OCI-LY7 (cell line): ENCODE measurements around the gene PLXNB1. TPM values are rescaled to one million over a fixed set of nuclear protein-coding genes. Genes with fewer than 3 reads are reported as not detected.

ENCODE experiments used
- BruUV-seq: library from RNA; stranded (reverse); fragments of 400-500 nt; replicated peaks from 2 replicates; lab custom pipeline; 2021; lab: Mats Ljungman, UMichigan
- CTCF ChIA-PET: fragments of 300-600 bp; sonication (Branson Sonifier 250); formaldehyde crosslinking; loops from one replicate; lab custom pipeline; 2022; ENCODE audit warnings: antibody characterized with exemption; ENCODE audit not compliant: unreplicated experiment; lab: Charles Lee
- POLR2A ChIA-PET: fragments of 300-600 bp; sonication (Branson Sonifier 250); formaldehyde crosslinking; loops from one replicate; lab custom pipeline; 2022; ENCODE audit warnings: antibody characterized with exemption; lab: Charles Lee
- DNase-seq: peaks from one replicate; pipeline ENCODE4 v3.0.0-alpha.2; 2015; ENCODE audit warnings: low spot score
- H2AFZ ChIP-seq: fragments of 200-600 bp; sonication (generic), shearing (Covaris generic); 2 replicates; pipeline ENCODE4 v1.6.1; 2014; ENCODE audit warnings: mild to moderate bottlenecking, antibody characterized with exemption, low read length, moderate library complexity
- H3K27ac ChIP-seq: fragments of 200-600 bp; sonication (generic); 2 replicates; pipeline ENCODE4 v1.5.1; 2014; ENCODE audit warnings: mixed run types, low read depth, mild to moderate bottlenecking, moderate library complexity, low read length, inconsistent platforms; ENCODE audit not compliant: poor library complexity, severe bottlenecking
- H3K36me3 ChIP-seq: fragments of 200-600 bp; sonication (generic); 2 replicates; pipeline ENCODE4 v1.6.1; 2014; ENCODE audit warnings: mild to moderate bottlenecking, antibody characterized with exemption, low read length, moderate library complexity, mixed read lengths; ENCODE audit not compliant: insufficient read depth
- H3K4me1 ChIP-seq: fragments of 200-600 bp; sonication (generic); 2 replicates; pipeline ENCODE4 v1.5.1; 2014; ENCODE audit warnings: mild to moderate bottlenecking, low read length; ENCODE audit not compliant: insufficient read depth, poor library complexity, severe bottlenecking
- H3K4me2 ChIP-seq: fragments of 200-600 bp; sonication (generic); 2 replicates; pipeline ENCODE4 v1.6.1; 2014; ENCODE audit warnings: mild to moderate bottlenecking, low read length
- H3K4me3 ChIP-seq: fragments of 200-600 bp; sonication (generic); 2 replicates; pipeline ENCODE4 v1.5.1; 2014; ENCODE audit warnings: mild to moderate bottlenecking, low read depth, low read length; ENCODE audit not compliant: poor library complexity, severe bottlenecking
- H3K79me2 ChIP-seq: fragments of 200-600 bp; sonication (generic); 2 replicates; pipeline ENCODE4 v1.6.1; 2016; ENCODE audit warnings: low read depth, mild to moderate bottlenecking, low read length, moderate library complexity, mixed read lengths; ENCODE audit not compliant: insufficient read depth
- H3K9me2 ChIP-seq: fragments of 200-600 bp; sonication (generic); 2 replicates; pipeline ENCODE4 v1.6.1; 2016; ENCODE audit warnings: mild to moderate bottlenecking, low read length, mixed read lengths; ENCODE audit not compliant: insufficient read depth
- H3K9me3 ChIP-seq: fragments of 200-600 bp; sonication (generic); 2 replicates; pipeline ENCODE4 v1.6.1; 2014; ENCODE audit warnings: mild to moderate bottlenecking, mixed run types, low read length, mixed read lengths
- H4K20me1 ChIP-seq: fragments of 200-600 bp; sonication (generic); 2 replicates; pipeline ENCODE4 v1.6.1; 2014; ENCODE audit warnings: mild to moderate bottlenecking, antibody characterized with exemption, low read length, moderate library complexity, mixed read lengths; ENCODE audit not compliant: insufficient read depth
- CTCF ChIP-seq: fragments of 200-600 bp; sonication (generic); conservative IDR thresholded peaks from 2 replicates; pipeline ENCODE4 v1.5.1; 2014; ENCODE audit warnings: mild to moderate bottlenecking, antibody characterized with exemption, low read length, moderate library complexity, mixed read lengths
- EZH2phosphoT487 ChIP-seq: fragments of 200-600 bp; sonication (generic); IDR thresholded peaks from 2 replicates; pipeline ENCODE4 v1.6.1; 2018; ENCODE audit warnings: low read depth, borderline replicate concordance, mild to moderate bottlenecking, mixed run types, antibody characterized with exemption, low read length, moderate library complexity, mixed read lengths
- intact Hi-C: fragments of 100-400 bp; cut with micrococcal nuclease; formaldehyde crosslinking; loops from one replicate; pipeline ENCODE4 v1.10.0; 2022; ENCODE audit not compliant: unreplicated experiment
- total RNA-seq, 2 experiments: library from RNA; depleted of rRNA in 1 of 2; stranded (reverse); fragments of >200 nt in 1 of 2; shearing (Covaris generic) in 1 of 2; gene quantifications; 2 replicates each; pipeline ENCODE4 v1.2.3, GENCODE V29; 2014 to 2022

The PLXNB1 gene
- total RNA-seq, 2 experiments from 2014 or later, result 4.4 to 6.4 TPM

DNA sequence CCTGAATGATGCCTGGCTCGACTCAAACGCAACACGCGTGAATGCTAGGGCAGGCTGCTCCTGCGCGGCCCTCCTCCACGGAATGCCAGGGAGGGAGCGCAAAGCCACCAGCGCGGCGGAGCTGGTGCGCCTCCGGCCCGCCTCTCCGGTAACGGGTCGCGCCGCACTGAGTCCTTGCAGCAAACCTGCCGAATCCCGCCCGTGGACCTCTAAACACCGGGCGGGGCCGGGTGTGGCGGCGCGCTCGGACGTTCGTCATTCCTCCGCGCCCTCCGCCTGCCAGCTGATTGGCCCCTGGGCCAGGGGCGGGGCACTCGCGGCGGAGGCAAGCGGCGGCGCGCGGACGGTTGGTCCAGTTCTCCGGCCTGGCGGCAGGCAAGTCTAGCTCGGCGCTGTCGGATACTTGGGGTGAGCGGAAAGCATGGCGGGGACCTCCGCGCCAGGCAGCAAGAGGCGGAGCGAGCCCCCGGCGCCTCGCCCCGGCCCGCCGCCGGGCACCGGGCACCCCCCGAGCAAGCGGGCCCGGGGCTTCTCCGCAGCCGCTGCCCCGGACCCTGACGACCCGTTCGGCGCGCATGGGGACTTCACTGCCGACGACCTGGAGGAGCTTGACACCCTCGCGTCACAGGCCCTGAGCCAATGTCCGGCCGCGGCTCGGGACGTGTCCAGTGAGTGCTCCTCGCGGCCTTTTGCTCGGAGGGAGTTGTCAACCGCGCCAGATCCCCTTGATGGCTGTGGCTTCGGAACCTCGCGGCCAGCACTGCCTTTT is 16.7 kb upstream of the PLXNB1 start, which contains the start of gene ATRIP:
Gene ATRIP (plus strand): TSS at position 313 of the 769 bp plus-strand sequence. CDS start 109 bp downstream, at position 422.
- Histone ChIP-seq H3K4me3 (peak within 1 kb of the TSS; percentile 92), H3K9me3 (no peaks in the 10 kb centered on the region), H4K20me1 (peaks cover 6% of the 10 kb centered on the region), H3K4me2 (peak within 1 kb of the TSS; percentile 98), H3K27ac (peak within 1 kb of the TSS; percentile 43), H2AFZ (peak within 1 kb of the TSS; percentile 80), H3K9me2 (no peaks in the 10 kb centered on the region), H3K4me1 (peaks cover 30% of the 10 kb centered on the region), H3K36me3 (peaks cover 60% of the 10 kb centered on the region), H3K79me2 (peaks cover 47% of the 10 kb centered on the region)
- peak; percentile 91 for DNase-seq
- intact Hi-C loops, result loop anchor here (2.0 to 10.0 kb wide), 4 partner anchors 20 to 362 kb away; partner anchors contain the start of genes PFKFB4 and SLC26A6
- no TSS peak for BruUV-seq
- ChIA-PET CTCF (interaction anchor here (0.6 to 3.2 kb wide), 3 partner anchors 9 to 26 kb away, joined by 3 to 22 read pairs (median 3); no protein-coding TSS in a partner anchor), POLR2A (interaction anchor here (0.9 to 2.1 kb wide), 7 partner anchors 10 to 27 kb away, joined by 3 to 7 read pairs (median 3); no protein-coding TSS in a partner anchor)
- TF ChIP-seq EZH2phosphoT487 (no peak), CTCF (no peak)

GRCh38 chr3:48446043-48446424 is 16.1 kb upstream of the PLXNB1 start:
- intact Hi-C loops, result loop anchor here (2.0 to 10.0 kb wide), 4 partner anchors 21 to 361 kb away; partner anchors contain the start of genes PFKFB4 and SLC26A6
- Histone ChIP-seq H4K20me1 (peaks cover 11% of the 10 kb centered on the region), H2AFZ (peak overlapping the region; percentile 80), H3K9me2 (no peaks in the 10 kb centered on the region), H3K79me2 (peaks cover 53% of the 10 kb centered on the region), H3K4me1 (peaks cover 35% of the 10 kb centered on the region), H3K4me3 (peak overlapping the region; percentile 92), H3K4me2 (peak overlapping the region; percentile 98), H3K9me3 (no peaks in the 10 kb centered on the region), H3K27ac (peak overlapping the region; percentile 13), H3K36me3 (peaks cover 58% of the 10 kb centered on the region)
- TSS peak; percentile 86 for BruUV-seq
- POLR2A ChIA-PET, result interaction anchor here (0.6 to 1.7 kb wide), 6 partner anchors 10 to 453 kb away, joined by 3 to 7 read pairs (median 4); no protein-coding TSS in a partner anchor
- TF ChIP-seq CTCF (no peak), EZH2phosphoT487 (no peak)
- CTCF ChIA-PET, result interaction anchor here (0.6 to 3.2 kb wide), 3 partner anchors 9 to 27 kb away, joined by 3 to 22 read pairs (median 3); no protein-coding TSS in a partner anchor
- no peak for DNase-seq
